ENCODE measurements around the gene NSL1. TPM values are rescaled to one million over a fixed set of nuclear protein-coding genes. Genes with fewer than 3 reads are reported as not detected.

Gene NSL1
- total RNA-seq, 1 donor from 2014 or later = 42.1 TPM

DNA sequence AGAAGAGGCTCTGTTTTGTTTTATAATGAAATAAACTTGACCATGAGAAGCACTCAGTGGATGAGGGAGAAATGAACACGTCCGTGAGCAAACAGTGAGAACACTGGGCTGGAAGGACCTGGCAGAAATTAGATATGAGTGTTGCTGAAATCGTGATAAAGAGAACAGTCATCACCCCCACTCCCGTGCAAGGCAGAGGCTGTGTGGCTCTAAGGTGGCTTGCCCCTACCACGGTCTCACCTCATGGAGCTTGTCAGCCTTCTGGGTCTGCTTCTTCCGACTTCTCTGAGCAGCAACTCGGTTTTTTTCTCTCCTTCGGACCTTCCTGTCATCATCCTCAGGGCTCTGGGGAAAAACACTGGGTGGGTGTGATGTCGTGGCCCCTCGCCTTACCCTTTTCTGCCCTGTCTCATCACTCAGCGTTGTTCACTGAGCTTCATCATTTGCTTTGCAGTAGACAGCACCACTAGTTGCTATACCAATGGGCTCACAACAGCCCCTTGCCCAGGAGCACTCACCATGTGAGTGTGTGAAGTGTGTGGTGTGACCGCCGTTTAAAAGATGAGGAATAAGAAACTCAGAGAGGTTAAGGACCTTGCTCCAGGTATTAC, 94.8 kb downstream of the NSL1 start:
- peak; percentile 13 for DNase-seq (ENCODE audit: extremely low spot score, unreplicated experiment)
- H3K4me3 Mint-ChIP-seq = no peak overlapping the region
- no peaks in the 10 kb centered on the region for H3K36me3 Mint-ChIP-seq
- H3K27me3 Mint-ChIP-seq = peaks cover 68% of the 10 kb centered on the region
- no peaks in the 10 kb centered on the region for H3K9me3 Mint-ChIP-seq
- H3K27ac Mint-ChIP-seq = no peak overlapping the region
- no peaks in the 10 kb centered on the region for H3K4me1 Mint-ChIP-seq (ENCODE audit: unreplicated experiment)
- TF ChIP-seq CTCF (conservative IDR thresholded peaks at IDR 0.05) = no peak

DNA sequence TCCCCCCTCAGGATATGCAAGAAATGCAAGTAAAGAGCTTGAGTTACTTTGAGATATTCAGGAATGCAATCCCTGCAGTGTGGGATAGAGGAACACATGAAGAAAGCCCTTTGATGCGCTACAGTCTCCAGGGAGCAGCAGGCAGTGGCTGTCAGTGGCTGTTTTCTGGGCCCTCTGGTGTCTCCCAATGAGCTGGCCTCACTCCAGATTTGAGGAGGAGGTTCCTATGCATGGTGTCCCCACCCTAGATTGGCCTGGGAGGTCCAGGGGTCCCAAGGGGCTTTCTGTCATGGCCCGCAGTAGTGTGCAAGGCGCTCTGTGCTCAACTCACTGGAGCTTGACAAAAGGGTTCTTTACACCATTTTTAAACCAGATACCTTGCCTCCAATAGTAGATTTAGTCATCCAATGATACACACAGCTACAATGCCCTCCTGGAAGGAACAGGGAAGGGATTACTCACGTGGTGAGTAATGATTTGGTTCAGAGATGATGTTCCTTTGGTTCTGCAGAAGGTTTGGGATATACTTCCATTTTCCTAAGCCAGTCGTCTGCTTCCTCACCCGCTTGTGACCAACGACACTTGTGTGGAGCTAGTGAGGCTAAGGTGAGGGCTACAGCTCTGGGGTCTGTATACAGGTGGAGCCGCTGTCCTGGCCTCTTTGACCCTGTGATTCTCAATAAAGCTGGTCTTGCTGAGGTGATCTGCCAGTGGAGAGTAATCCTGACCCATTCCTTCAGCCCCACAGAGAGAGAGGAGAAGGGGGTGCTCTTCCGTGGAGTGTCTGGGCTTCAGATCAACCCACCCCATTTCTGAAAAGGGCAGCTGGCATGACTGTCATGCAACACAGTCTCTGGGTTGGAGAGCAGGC, 98.6 kb downstream of the NSL1 start:
- DNase-seq (ENCODE audit: extremely low spot score, unreplicated experiment) = peak; percentile 31
- H3K36me3 Mint-ChIP-seq = no peaks in the 10 kb centered on the region
- TF ChIP-seq CTCF (conservative IDR thresholded peaks at IDR 0.05) = no peak
- H3K27ac Mint-ChIP-seq = no peak overlapping the region
- H3K9me3 Mint-ChIP-seq = no peaks in the 10 kb centered on the region
- no peaks in the 10 kb centered on the region for H3K4me1 Mint-ChIP-seq (ENCODE audit: unreplicated experiment)
- H3K4me3 Mint-ChIP-seq = no peak overlapping the region
- H3K27me3 Mint-ChIP-seq = peaks cover 44% of the 10 kb centered on the region

- Mint-ChIP-seq H3K36me3 (no peaks in the 10 kb centered on the region), H3K4me3 (no peak overlapping the region), H3K4me1 (ENCODE audit: unreplicated experiment) (no peaks in the 10 kb centered on the region), H3K27ac (no peak overlapping the region), H3K27me3 (peaks cover 42% of the 10 kb centered on the region), H3K9me3 (no peaks in the 10 kb centered on the region)
- peak; percentile 53 for DNase-seq (ENCODE audit: extremely low spot score, unreplicated experiment)
- TF ChIP-seq CTCF (conservative IDR thresholded peaks at IDR 0.05) = no peak
These were observed 100.0 kb downstream of the NSL1 start for GRCh38 chr1:212691561-212692071.

- Mint-ChIP-seq H3K4me3 (no peak overlapping the region), H3K4me1 (ENCODE audit: unreplicated experiment) (no peaks in the 10 kb centered on the region), H3K27ac (no peak overlapping the region), H3K9me3 (no peaks in the 10 kb centered on the region), H3K36me3 (no peaks in the 10 kb centered on the region), H3K27me3 (peaks cover 40% of the 10 kb centered on the region)
- no peak for TF ChIP-seq CTCF (conservative IDR thresholded peaks at IDR 0.05)
- DNase-seq (ENCODE audit: extremely low spot score, unreplicated experiment) = peak; percentile 24
These were observed 100.7 kb downstream of the NSL1 start for GRCh38 chr1:212690816-212691403.

GRCh38 chr1:212689758-212690529, 101.6 kb downstream of the NSL1 start:
- H3K27ac Mint-ChIP-seq = no peak overlapping the region
- DNase-seq (ENCODE audit: extremely low spot score, unreplicated experiment) = peak; percentile 29
- H3K4me1 Mint-ChIP-seq (ENCODE audit: unreplicated experiment) = no peaks in the 10 kb centered on the region
- no peaks in the 10 kb centered on the region for H3K36me3 Mint-ChIP-seq
- no peaks in the 10 kb centered on the region for H3K9me3 Mint-ChIP-seq
- no peak for TF ChIP-seq CTCF (conservative IDR thresholded peaks at IDR 0.05)
- H3K4me3 Mint-ChIP-seq = no peak overlapping the region
- peaks cover 42% of the 10 kb centered on the region for H3K27me3 Mint-ChIP-seq
